Gastroesophageal sphincter (tissue), 4 donors: Measurements from ENCODE around the gene LIPC. TPM values are rescaled to one million over a fixed set of nuclear protein-coding genes. Genes with fewer than 3 reads are reported as not detected.

ENCODE experiments used
- ATAC-seq: fragments of 150-250 bp; one replicate; pipeline ENCODE4 v1.9.1; 2016; ENCODE audit warnings: mild to moderate bottlenecking, moderate library complexity
- H3K27ac ChIP-seq, 4 donors: fragments of 200-600 bp; sonication (generic) in 3 of 4; 1 replicate in 3 of 4; 2 replicates in 1 of 4; pipeline ENCODE4 v1.5.1; 2016 to 2019
- H3K27me3 ChIP-seq: fragments of 200-600 bp; sonication (generic); one replicate; pipeline ENCODE4 v1.5.1; 2019
- H3K36me3 ChIP-seq, 2 donors: fragments of 200-600 bp; sonication (generic); one replicate each; pipeline ENCODE4 v1.5.1; 2019; ENCODE audit warnings: control low read depth in 1 of 2
- H3K4me1 ChIP-seq, 3 donors: fragments of 200-600 bp; sonication (generic); 1 replicate in 2 of 3; 2 replicates in 1 of 3; pipeline ENCODE4 v1.5.1; 2016 to 2019; ENCODE audit warnings: control low read depth in 2 of 3
- H3K4me3 ChIP-seq, 2 donors: fragments of 200-600 bp; sonication (generic); one replicate each; pipeline ENCODE4 v1.5.1; 2019; ENCODE audit warnings: mild to moderate bottlenecking in 1 of 2, moderate library complexity in 1 of 2
- H3K9me3 ChIP-seq, 3 donors: fragments of 200-600 bp; sonication (generic); one replicate each; pipeline ENCODE4 v1.5.1; 2017 to 2019; ENCODE audit warnings: control low read depth in 2 of 3
- CTCF ChIP-seq, 4 experiments: fragments of 200-600 bp in 2 of 4; fragments of 450-650 bp in 2 of 4; sonication (generic) in 1 of 4; IDR thresholded peaks; one replicate each; pipeline ENCODE4 v1.5.1; 2017 to 2019; ENCODE audit warnings: antibody characterized with exemption in 4 of 4, mild to moderate bottlenecking in 2 of 4, moderate library complexity in 2 of 4
- EP300 ChIP-seq: sonication (generic); formaldehyde crosslinking; IDR thresholded peaks from one replicate; pipeline ENCODE4 v1.6.1; 2017; ENCODE audit warnings: antibody characterized with exemption, mild to moderate bottlenecking
- POLR2A ChIP-seq, 2 donors: fragments of 450-650 bp; IDR thresholded peaks; one replicate each; pipeline ENCODE4 v1.6.1; 2017; ENCODE audit warnings: antibody characterized with exemption in 2 of 2, mild to moderate bottlenecking in 2 of 2, moderate library complexity in 1 of 2
- POLR2AphosphoS5 ChIP-seq: sonication (generic); formaldehyde crosslinking; IDR thresholded peaks from one replicate; pipeline ENCODE4 v1.6.1; 2017; ENCODE audit warnings: antibody characterized with exemption
- WGBS, 2 donors: methylation state at CpG; one replicate each; pipeline ENCODE4 v1.1.5; 2018; ENCODE audit warnings: low coverage in 1 of 2; 5-methylcytosine and 5-hydroxymethylcytosine counted together
- total RNA-seq, 4 donors: library from RNA; depleted of rRNA; stranded (reverse); fragments of >200 nt; gene quantifications; one replicate each; pipeline ENCODE4 v1.1.0, GENCODE V29; 2016

The LIPC gene
- total RNA-seq, 4 donors from 2014 or later, result 0.32 to 0.50 TPM; not detected in 2

GRCh38 chr15:58392611-58393161 lies 39.1 kb upstream of the LIPC start:
- peaks cover 5% of the 10 kb centered on the region for H3K27me3 ChIP-seq
- WGBS, 2 donors, result 88 to 89% methylated on average over 4 to 5 of the region's 5 CpGs
- ATAC-seq, result no peak
- H3K9me3 ChIP-seq, result no peaks in the 10 kb centered on the region
- no peak overlapping the region for H3K4me3 ChIP-seq
- no peak for TF ChIP-seq EP300
- no peak for TF ChIP-seq POLR2AphosphoS5
- TF ChIP-seq POLR2A (IDR thresholded peaks at IDR 0.05), result no peak
- no peak for TF ChIP-seq CTCF (IDR thresholded peaks at IDR 0.05)
- H3K27ac ChIP-seq, result no peak overlapping the region
- H3K36me3 ChIP-seq, result no peaks in the 10 kb centered on the region
- no peaks in the 10 kb centered on the region for H3K4me1 ChIP-seq

- Histone ChIP-seq H3K9me3 (no peaks in the 10 kb centered on the region), H3K27ac (no peak overlapping the region)
- 70 to 83% methylated on average over 3 to 5 of the region's 5 CpGs for WGBS, 2 donors
Observed at GRCh38 chr15:58393241-58393662, 38.5 kb upstream of the LIPC start.

GRCh38 chr15:58396181-58396580 lies 35.6 kb upstream of the LIPC start:
- no peak for TF ChIP-seq POLR2AphosphoS5
- TF ChIP-seq POLR2A (IDR thresholded peaks at IDR 0.05), result no peak
- no peak for TF ChIP-seq CTCF (IDR thresholded peaks at IDR 0.05)
- no peak for TF ChIP-seq EP300
- Histone ChIP-seq H3K27ac (no peak overlapping the region), H3K27me3 (peaks cover 8% of the 10 kb centered on the region), H3K4me3 (no peak overlapping the region), H3K4me1 (no peaks in the 10 kb centered on the region), H3K36me3 (no peaks in the 10 kb centered on the region), H3K9me3 (no peaks in the 10 kb centered on the region)
- ATAC-seq, result no peak
- WGBS, 2 donors, result 66 to 67% methylated on average over 3 of the region's 3 CpGs

More at GRCh38 chr15:58393241-58393662, 38.5 kb upstream of the LIPC start:
- no peak overlapping the region for H3K4me3 ChIP-seq
- ATAC-seq, result no peak
- no peaks in the 10 kb centered on the region for H3K36me3 ChIP-seq
- H3K27me3 ChIP-seq, result peaks cover 8% of the 10 kb centered on the region
- H3K4me1 ChIP-seq, result no peaks in the 10 kb centered on the region
- TF ChIP-seq CTCF (IDR thresholded peaks at IDR 0.05) (no peak), POLR2A (IDR thresholded peaks at IDR 0.05) (no peak), POLR2AphosphoS5 (no peak), EP300 (no peak)

GRCh38 chr15:58398071-58398470 lies 33.7 kb upstream of the LIPC start:
- H3K27ac ChIP-seq, result no peak overlapping the region
- no CpG with 5 or more reads among the region's 1 CpG for WGBS, 2 donors
- H3K4me3 ChIP-seq, result no peak overlapping the region
- H3K36me3 ChIP-seq, result no peaks in the 10 kb centered on the region
- peaks cover 9% of the 10 kb centered on the region for H3K27me3 ChIP-seq
- no peak for ATAC-seq
- no peaks in the 10 kb centered on the region for H3K4me1 ChIP-seq
- no peaks in the 10 kb centered on the region for H3K9me3 ChIP-seq
- TF ChIP-seq POLR2A (IDR thresholded peaks at IDR 0.05) (no peak), EP300 (no peak), POLR2AphosphoS5 (no peak), CTCF (IDR thresholded peaks at IDR 0.05) (no peak)

GRCh38 chr15:58398643-58399042 lies 33.1 kb upstream of the LIPC start:
- H3K27ac ChIP-seq, result no peak overlapping the region
- TF ChIP-seq POLR2AphosphoS5 (no peak), CTCF (IDR thresholded peaks at IDR 0.05) (no peak), EP300 (no peak), POLR2A (IDR thresholded peaks at IDR 0.05) (no peak)
- no peaks in the 10 kb centered on the region for H3K9me3 ChIP-seq
- no peak overlapping the region for H3K4me3 ChIP-seq
- no peak for ATAC-seq
- H3K4me1 ChIP-seq, result no peaks in the 10 kb centered on the region
- peaks cover 15% of the 10 kb centered on the region for H3K27me3 ChIP-seq
- WGBS, 2 donors, result 88 to 92% methylated on average over 2 to 6 of the region's 6 CpGs
- no peaks in the 10 kb centered on the region for H3K36me3 ChIP-seq
